ENCODE measurements around the gene RASD2.

DNA sequence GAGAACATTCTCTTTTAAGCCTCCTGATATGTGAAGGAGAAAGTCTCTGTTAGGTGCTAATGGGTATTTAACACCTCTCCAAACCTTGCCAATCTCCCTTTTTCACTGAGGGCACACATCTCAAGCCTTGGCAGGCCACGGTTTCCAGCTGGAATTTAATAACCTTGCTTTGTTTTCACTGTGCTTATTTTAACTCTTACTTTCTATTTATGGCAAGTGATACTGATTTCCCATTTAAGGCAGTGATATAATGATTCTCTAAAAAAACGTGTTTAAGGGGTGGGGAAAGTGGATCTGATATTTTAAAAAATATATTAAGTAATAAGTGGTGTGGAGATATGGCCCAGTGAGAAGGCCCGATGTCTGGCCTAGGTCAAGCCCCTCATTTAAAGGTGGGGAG lies 1.1 kb upstream of the RASD2 start:
- TF ChIP-seq CTCF (IDR thresholded peaks at IDR 0.05) (no peak), POLR2A (IDR thresholded peaks at IDR 0.05) (no peak)

Data from vagina (tissue), 2 donors.